Measurements from ENCODE around the gene CFAP107.
"Not testable (repeated sequence)": the region's sequence is repeated elsewhere in the genome, so short reads cannot be mapped to it uniquely, and the experiment has no call there.

GRCh38 chr1:12713651-12714050 is 32.3 kb upstream of the CFAP107 start:
- TF ChIP-seq EZH2 (IDR thresholded peaks at IDR 0.05; ENCODE audit: borderline replicate concordance); CTCF (IDR thresholded peaks at IDR 0.05; ENCODE audit: poor library complexity); EZH2phosphoT487 (IDR thresholded peaks at IDR 0.05; ENCODE audit: low read depth, severe bottlenecking, unreplicated experiment): not testable (repeated sequence)

Data from hepatocyte (in vitro differentiated cells).